Endothelial cell of umbilical vein (primary cell): ENCODE results near the gene THEM4. TPM values are rescaled to one million over a fixed set of nuclear protein-coding genes. Genes with fewer than 3 reads are reported as not detected.

ENCODE experiments used
- BruUV-seq: library from RNA; stranded (reverse); fragments of 400-500 nt; replicated peaks from 2 replicates; lab custom pipeline; 2021; lab: Mats Ljungman, UMichigan
- CTCF ChIA-PET: fragments of 300-600, 350-600 bp; sonication (Branson Sonifier 250); formaldehyde crosslinking; loops from one replicate; lab custom pipeline; 2021; ENCODE audit warnings: antibody characterized with exemption, inconsistent platforms; lab: Charles Lee
- POLR2A ChIA-PET: fragments of 300-600, 350-600 bp; sonication (Branson Sonifier 250); formaldehyde crosslinking; loops from one replicate; lab custom pipeline; 2021; ENCODE audit warnings: antibody characterized with exemption, inconsistent platforms; lab: Charles Lee
- DNase-seq: peaks from one replicate; pipeline ENCODE4 v3.0.0-alpha.2; 2011; ENCODE audit warnings: low read depth, low spot score
- FAIRE-seq: peaks from 2 replicates; lab custom pipeline; 2011; peaks lifted over from hg19 to GRCh38; lab: Jason Lieb, UNC
- H2AFZ ChIP-seq: 2 replicates; pipeline ENCODE4 v1.6.0; 2012; ENCODE audit warnings: low read depth, low read length, control low read depth, inconsistent platforms
- H3K27ac ChIP-seq: 2 replicates; pipeline ENCODE4 v1.5.1; 2011; ENCODE audit warnings: low read depth, mild to moderate bottlenecking, control low read depth, low read length, moderate library complexity; ENCODE audit not compliant: insufficient read depth
- H3K27me3 ChIP-seq, 2 experiments: 2 replicates each; pipeline versions ENCODE4 v1.6.0 to v1.6.1; 2011; ENCODE audit warnings: low read length in 2 of 2, mixed read lengths in 1 of 2; ENCODE audit not compliant: control insufficient read depth in 2 of 2, insufficient read depth in 2 of 2
- H3K36me3 ChIP-seq, 2 experiments: 2 replicates in 1 of 2; 3 replicates in 1 of 2; pipeline ENCODE4 v1.5.1; 2011; ENCODE audit warnings: low read length in 2 of 2, mild to moderate bottlenecking in 1 of 2, moderate library complexity in 1 of 2; ENCODE audit not compliant: control insufficient read depth in 2 of 2, insufficient read depth in 2 of 2; ENCODE audit errors: extremely low read depth in 1 of 2
- H3K4me1 ChIP-seq: 3 replicates; pipeline ENCODE4 v1.5.1; 2011; ENCODE audit warnings: mild to moderate bottlenecking, low read length; ENCODE audit not compliant: control insufficient read depth, insufficient read depth; ENCODE audit errors: extremely low read depth
- H3K4me2 ChIP-seq: 2 replicates; pipeline ENCODE4 v1.6.1; 2011; ENCODE audit warnings: low read length, control low read depth, mixed read lengths; ENCODE audit not compliant: insufficient read depth
- H3K4me3 ChIP-seq, 3 experiments: fragments of 200-600 bp in 1 of 3; sonication (generic), shearing (Covaris generic) in 1 of 3; replicated peaks in 1 of 3; 2 replicates each; pipeline ENCODE4 v1.5.1; 2011 to 2016; ENCODE audit warnings: control low read depth in 3 of 3, low read length in 3 of 3, mild to moderate bottlenecking in 2 of 3, inconsistent platforms in 1 of 3, low read depth in 1 of 3, moderate library complexity in 1 of 3; ENCODE audit not compliant: insufficient read depth in 1 of 3
- H3K79me2 ChIP-seq: 2 replicates; pipeline ENCODE4 v1.6.0; 2012; ENCODE audit warnings: low read length, inconsistent platforms; ENCODE audit not compliant: control insufficient read depth, insufficient read depth
- H3K9ac ChIP-seq: replicated peaks from 2 replicates; pipeline ENCODE3; 2011; ENCODE audit warnings: low read length, control low read depth; ENCODE audit not compliant: insufficient read depth; ENCODE audit errors: extremely low read depth
- H3K9me1 ChIP-seq: replicated peaks from 3 replicates; pipeline ENCODE4 v1.6.0; 2011; ENCODE audit warnings: mild to moderate bottlenecking, low read length; ENCODE audit not compliant: control insufficient read depth, insufficient read depth; ENCODE audit errors: extremely low read depth
- H3K9me3 ChIP-seq: replicated peaks from 2 replicates; pipeline ENCODE4 v1.5.1; 2012; ENCODE audit warnings: low read length, inconsistent platforms; ENCODE audit not compliant: control insufficient read depth, insufficient read depth
- H4K20me1 ChIP-seq: replicated peaks from 2 replicates; pipeline ENCODE3; 2011; ENCODE audit warnings: mild to moderate bottlenecking, low read length; ENCODE audit not compliant: control insufficient read depth, insufficient read depth; ENCODE audit errors: extremely low read depth
- CTCF ChIP-seq, 2 donors: IDR thresholded peaks; 1 replicate in 1 of 2; 2 replicates in 1 of 2; pipeline ENCODE4 v1.5.1; 2011; ENCODE audit warnings: low read length in 2 of 2, mild to moderate bottlenecking in 2 of 2, moderate library complexity in 2 of 2, control low read depth in 1 of 2, inconsistent platforms in 1 of 2, low read depth in 1 of 2; ENCODE audit not compliant: insufficient read depth in 1 of 2; ENCODE audit errors: extremely low read depth in 1 of 2
- EZH2 ChIP-seq: IDR thresholded peaks from 2 replicates; pipeline ENCODE4 v1.6.1; 2012; ENCODE audit warnings: borderline replicate concordance, low read depth, mild to moderate bottlenecking, moderate library complexity, low read length, inconsistent platforms; ENCODE audit not compliant: severe bottlenecking
- FOS ChIP-seq: IDR thresholded peaks from 2 replicates; pipeline ENCODE4 v1.6.1; 2011; ENCODE audit warnings: mild to moderate bottlenecking, low read length, moderate library complexity, borderline replicate concordance; ENCODE audit not compliant: insufficient read depth
- GATA2 ChIP-seq: IDR thresholded peaks from 2 replicates; pipeline ENCODE4 v1.7.0; 2011; ENCODE audit warnings: low read depth, mild to moderate bottlenecking, moderate library complexity, mixed read lengths, low read length; ENCODE audit not compliant: insufficient read length, insufficient read depth
- JUN ChIP-seq: IDR thresholded peaks from 2 replicates; pipeline ENCODE4 v1.6.1; 2011; ENCODE audit warnings: borderline replicate concordance, low read depth; ENCODE audit not compliant: insufficient read length, insufficient read depth
- MAX ChIP-seq: IDR thresholded peaks from 2 replicates; pipeline ENCODE4 v1.6.1; 2011; ENCODE audit not compliant: insufficient read depth, insufficient read length
- MYC ChIP-seq: IDR thresholded peaks from one replicate; pipeline ENCODE4 v1.6.1; 2011; ENCODE audit warnings: mild to moderate bottlenecking, low read depth, low read length
- POLR2A ChIP-seq: IDR thresholded peaks from 2 replicates; pipeline ENCODE4 v1.6.1; 2012; ENCODE audit warnings: low read depth, mild to moderate bottlenecking, control low read depth, low read length
- POLR2AphosphoS5 ChIP-seq: IDR thresholded peaks from 2 replicates; pipeline ENCODE4 v1.6.1; 2012; ENCODE audit warnings: low read depth, mild to moderate bottlenecking, control low read depth, low read length, moderate library complexity; ENCODE audit not compliant: insufficient read depth
- dilution Hi-C: fragments of 300-500 bp; cut with MboI; formaldehyde crosslinking; loops from one replicate; pipeline ENCODE4 v1.15.0; 2019; ENCODE audit warnings: low sequenced_read_pairs; ENCODE audit not compliant: extremely low pct_ligation_motif_present
- intact Hi-C: fragments of 100-400 bp; cut with micrococcal nuclease; formaldehyde crosslinking; loops from one replicate; pipeline ENCODE4 v1.10.0; 2022
- polyA plus RNA-seq, 4 experiments: library from polyadenylated mRNA; depleted of rRNA in 3 of 4; stranded (reverse) in 3 of 4; unstranded in 1 of 4; fragments of >200 nt; gene quantifications; 2 replicates each; pipeline versions ENCODE4 v1.2.1 to v1.2.3, GENCODE V29; 2011 to 2012; ENCODE audit warnings: missing spikeins in 1 of 4
- total RNA-seq: library from RNA; stranded (reverse); gene quantifications from 2 replicates; pipeline ENCODE4 v1.2.3, GENCODE V29; 2021

THEM4 gene
- total and polyA plus RNA-seq, 2 donors (not counting 3 experiments of a cell fraction or from before 2014, with no cell fraction given), result 22.3 to 24.9 TPM

GRCh38 chr1:151887028-151887427, 22.3 kb downstream of the THEM4 start:
- CTCF ChIA-PET, result interaction anchor here (1.0 to 8.2 kb wide), 6 partner anchors 12 to 114 kb away, joined by 3 to 128 read pairs (median 8); partner anchors contain the start of gene THEM4
- Histone ChIP-seq H3K4me2 (peak overlapping the region; percentile 36), H3K27me3 (no peaks in the 10 kb centered on the region), H3K9me3 (no peaks in the 10 kb centered on the region), H3K4me3 (no peak overlapping the region), H3K36me3 (no peaks in the 10 kb centered on the region), H3K79me2 (no peaks in the 10 kb centered on the region), H3K27ac (peak overlapping the region; percentile 60), H2AFZ (no peak overlapping the region), H3K9me1 (no peaks in the 10 kb centered on the region), H4K20me1 (no peaks in the 10 kb centered on the region), H3K4me1 (peaks cover 11% of the 10 kb centered on the region), H3K9ac (no peak overlapping the region)
- no TSS peak for BruUV-seq
- intact Hi-C loops (loop anchor here (1.0 kb wide), 1 partner anchor 22 kb away; the partner anchor contains the start of gene THEM4), dilution Hi-C loops (no loop called here)
- POLR2A ChIA-PET, result interaction anchor here (0.5 kb wide), 1 partner anchor 379 kb away, joined by 5 read pairs; no protein-coding TSS in a partner anchor
- TF ChIP-seq GATA2, result no peak
- TF ChIP-seq CTCF (IDR thresholded peaks at IDR 0.05; ENCODE audit: extremely low read depth in 1 of 2, insufficient read depth in 1 of 2, low read depth in 1 of 2, low read length in 2 of 2), result no peak
- TF ChIP-seq JUN, result peak; percentile 76
- no peak for TF ChIP-seq POLR2A
- TF ChIP-seq EZH2, result no peak
- TF ChIP-seq POLR2AphosphoS5, result peak; percentile 72
- TF ChIP-seq MYC, result no peak
- TF ChIP-seq FOS, result peak; percentile 84
- TF ChIP-seq MAX, result no peak
- FAIRE-seq (peak; percentile 76), DNase-seq (peak; percentile 77)
